NCI-H2227 treated with DMSO at 0.1 percent for 48 hours (cell line): ENCODE measurements around the gene SPTLC3.
A peak's percentile ranks its signal among the peaks of the same experiment; 100 is the strongest.

Source experiments
- DNase-seq: peaks from one replicate; lab custom pipeline; 2025; lab: John Stamatoyannopoulos, UW

SPTLC3 gene

GRCh38 chr20:13139459-13140150 lies 130.8 kb downstream of the SPTLC3 start:
- DNase-seq = no peak

- DNase-seq = no peak
Observed at GRCh38 chr20:13140201-13140600, 131.4 kb downstream of the SPTLC3 start.

GRCh38 chr20:13140775-13141174 lies 132.0 kb downstream of the SPTLC3 start:
- no peak for DNase-seq

- no peak for DNase-seq
Observed at GRCh38 chr20:13141546-13141945, 132.8 kb downstream of the SPTLC3 start.

- no peak for DNase-seq
Observed at GRCh38 chr20:13142143-13142542, 133.4 kb downstream of the SPTLC3 start.

GRCh38 chr20:13147071-13147963 lies 138.5 kb downstream of the SPTLC3 start:
- no peak for DNase-seq

- DNase-seq = no peak
Observed at GRCh38 chr20:13147971-13148370, 139.2 kb downstream of the SPTLC3 start.

- no peak for DNase-seq
Observed at GRCh38 chr20:13148402-13148801, 139.6 kb downstream of the SPTLC3 start.

GRCh38 chr20:13148961-13149360 lies 140.2 kb downstream of the SPTLC3 start:
- no peak for DNase-seq

- no peak for DNase-seq
Observed at GRCh38 chr20:13149371-13150105, 140.8 kb downstream of the SPTLC3 start.

- peak; percentile 43 for DNase-seq
Observed at GRCh38 chr20:13158369-13158768, 149.6 kb downstream of the SPTLC3 start.

GRCh38 chr20:13159889-13160288 lies 151.1 kb downstream of the SPTLC3 start:
- DNase-seq = no peak

GRCh38 chr20:13165203-13165602 lies 156.4 kb downstream of the SPTLC3 start:
- DNase-seq = no peak

- DNase-seq = no peak
Observed at GRCh38 chr20:13166011-13166410, 157.2 kb downstream of the SPTLC3 start.

- DNase-seq = no peak
Observed at GRCh38 chr20:13166437-13166836, 157.7 kb downstream of the SPTLC3 start.

GRCh38 chr20:13169086-13169485 lies 160.3 kb downstream of the SPTLC3 start:
- DNase-seq = no peak

- DNase-seq = no peak
Observed at GRCh38 chr20:13170771-13171170, 162.0 kb downstream of the SPTLC3 start.

- no peak for DNase-seq
Observed at GRCh38 chr20:13173201-13173600, 164.4 kb downstream of the SPTLC3 start.

- no peak for DNase-seq
Observed at GRCh38 chr20:13174402-13174801, 165.6 kb downstream of the SPTLC3 start.

GRCh38 chr20:13180986-13181889 lies 172.5 kb downstream of the SPTLC3 start:
- no peak for DNase-seq

GRCh38 chr20:13183005-13183404 lies 174.2 kb downstream of the SPTLC3 start:
- DNase-seq = no peak
